ENCODE data around the gene TCF4.

Gene TCF4

GRCh38 chr18:55306359-55307024 lies 281.5 kb downstream of the TCF4 start:
- DNase-seq (ENCODE audit: low read depth in 2 of 2, low spot score in 1 of 2): no peak

- no peak for DNase-seq (ENCODE audit: low read depth in 2 of 2, low spot score in 1 of 2)
Observed at GRCh38 chr18:55302167-55302833, 285.7 kb downstream of the TCF4 start.

- no peak for DNase-seq (ENCODE audit: low read depth in 2 of 2, low spot score in 1 of 2)
Observed at GRCh38 chr18:55301824-55302166, 286.2 kb downstream of the TCF4 start.

- no peak for DNase-seq (ENCODE audit: low read depth in 2 of 2, low spot score in 1 of 2)
Observed at GRCh38 chr18:55300936-55301531, 287.0 kb downstream of the TCF4 start.

GRCh38 chr18:55300421-55300935 lies 287.5 kb downstream of the TCF4 start:
- no peak for DNase-seq (ENCODE audit: low read depth in 2 of 2, low spot score in 1 of 2)

- no peak for DNase-seq (ENCODE audit: low read depth in 2 of 2, low spot score in 1 of 2)
Observed at GRCh38 chr18:55296778-55297177, 291.2 kb downstream of the TCF4 start.

- no peak for DNase-seq (ENCODE audit: low read depth in 2 of 2, low spot score in 1 of 2)
Observed at GRCh38 chr18:55296115-55296514, 291.9 kb downstream of the TCF4 start.

GRCh38 chr18:55290898-55291297 lies 297.1 kb downstream of the TCF4 start:
- no peak for DNase-seq (ENCODE audit: low read depth in 2 of 2, low spot score in 1 of 2)

- DNase-seq (ENCODE audit: low read depth in 2 of 2, low spot score in 1 of 2): no peak
Observed at GRCh38 chr18:55289775-55290174, 298.2 kb downstream of the TCF4 start.

- no peak for DNase-seq (ENCODE audit: low read depth in 2 of 2, low spot score in 1 of 2)
Observed at GRCh38 chr18:55289048-55289447, 298.9 kb downstream of the TCF4 start.

- no peak for DNase-seq (ENCODE audit: low read depth in 2 of 2, low spot score in 1 of 2)
Observed at GRCh38 chr18:55287935-55288868, 299.8 kb downstream of the TCF4 start.

- DNase-seq (ENCODE audit: low read depth in 2 of 2, low spot score in 1 of 2): no peak
Observed at GRCh38 chr18:55287149-55287806, 300.7 kb downstream of the TCF4 start.

GRCh38 chr18:55286257-55286825 lies 301.7 kb downstream of the TCF4 start:
- DNase-seq (ENCODE audit: low read depth in 2 of 2, low spot score in 1 of 2): no peak

- no peak for DNase-seq (ENCODE audit: low read depth in 2 of 2, low spot score in 1 of 2)
Observed at GRCh38 chr18:55284614-55285013, 303.4 kb downstream of the TCF4 start.

GRCh38 chr18:55283309-55283708 lies 304.7 kb downstream of the TCF4 start:
- DNase-seq (ENCODE audit: low read depth in 2 of 2, low spot score in 1 of 2): no peak

- no peak for DNase-seq (ENCODE audit: low read depth in 2 of 2, low spot score in 1 of 2)
Observed at GRCh38 chr18:55280503-55280902, 307.5 kb downstream of the TCF4 start.

- DNase-seq (ENCODE audit: low read depth in 2 of 2, low spot score in 1 of 2): no peak
Observed at GRCh38 chr18:55275039-55275901, 312.7 kb downstream of the TCF4 start.

GRCh38 chr18:55272510-55273243 lies 315.3 kb downstream of the TCF4 start:
- DNase-seq (ENCODE audit: low read depth in 2 of 2, low spot score in 1 of 2): no peak

GRCh38 chr18:55269622-55270021 lies 318.4 kb downstream of the TCF4 start:
- DNase-seq (ENCODE audit: low read depth in 2 of 2, low spot score in 1 of 2): no peak

Data from stimulated activated CD8-positive, alpha-beta memory T cell treated with anti-CD3 and anti-CD28 coated beads, Interleukin-4, amount 100 ng/mL, for 1 hour (primary cell).